ENCODE results near the gene PTGES. TPM values are rescaled to one million over a fixed set of nuclear protein-coding genes. Genes with fewer than 3 reads are reported as not detected.

Gene PTGES
- total RNA-seq, 1 experiment from 2014 or later = 74.0 TPM

DNA sequence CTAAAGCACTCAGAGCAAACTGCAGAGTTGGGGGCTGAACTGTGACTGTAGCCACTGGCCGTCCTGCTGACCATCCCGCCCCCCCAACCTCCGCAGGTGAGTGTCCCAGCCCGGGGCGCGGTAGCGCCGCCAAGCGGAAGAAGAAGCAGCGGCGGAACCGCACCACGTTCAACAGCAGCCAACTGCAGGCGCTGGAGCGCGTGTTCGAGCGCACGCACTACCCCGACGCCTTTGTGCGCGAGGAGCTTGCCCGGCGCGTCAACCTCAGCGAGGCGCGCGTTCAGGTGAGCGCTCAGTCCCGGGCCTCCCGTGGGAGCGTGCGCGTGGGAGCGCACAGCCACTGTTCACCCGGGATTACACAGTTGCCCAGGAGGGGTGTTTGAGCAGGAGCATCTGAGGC lies 33.7 kb downstream of the PTGES start:
- ChIA-PET POLR2A (no interaction called here), CTCF (no interaction called here)
- BruUV-seq (replicated peaks) = no TSS peak
- intact Hi-C loops (cut with micrococcal nuclease) = no loop called here
- H3K27me3 Mint-ChIP-seq (ENCODE audit: insufficient read depth, unreplicated experiment) = peaks cover 17% of the 10 kb centered on the region
- H3K4me3 Mint-ChIP-seq (ENCODE audit: unreplicated experiment) = no peak overlapping the region
- no peak for DNase-seq (ENCODE audit: unreplicated experiment)
- no peak overlapping the region for H3K27ac Mint-ChIP-seq (ENCODE audit: low read depth, unreplicated experiment)
- no peaks in the 10 kb centered on the region for H3K9me3 Mint-ChIP-seq (ENCODE audit: unreplicated experiment)
- no peaks in the 10 kb centered on the region for H3K4me1 Mint-ChIP-seq (ENCODE audit: insufficient read depth, unreplicated experiment)
- TF ChIP-seq, protein P1, sequence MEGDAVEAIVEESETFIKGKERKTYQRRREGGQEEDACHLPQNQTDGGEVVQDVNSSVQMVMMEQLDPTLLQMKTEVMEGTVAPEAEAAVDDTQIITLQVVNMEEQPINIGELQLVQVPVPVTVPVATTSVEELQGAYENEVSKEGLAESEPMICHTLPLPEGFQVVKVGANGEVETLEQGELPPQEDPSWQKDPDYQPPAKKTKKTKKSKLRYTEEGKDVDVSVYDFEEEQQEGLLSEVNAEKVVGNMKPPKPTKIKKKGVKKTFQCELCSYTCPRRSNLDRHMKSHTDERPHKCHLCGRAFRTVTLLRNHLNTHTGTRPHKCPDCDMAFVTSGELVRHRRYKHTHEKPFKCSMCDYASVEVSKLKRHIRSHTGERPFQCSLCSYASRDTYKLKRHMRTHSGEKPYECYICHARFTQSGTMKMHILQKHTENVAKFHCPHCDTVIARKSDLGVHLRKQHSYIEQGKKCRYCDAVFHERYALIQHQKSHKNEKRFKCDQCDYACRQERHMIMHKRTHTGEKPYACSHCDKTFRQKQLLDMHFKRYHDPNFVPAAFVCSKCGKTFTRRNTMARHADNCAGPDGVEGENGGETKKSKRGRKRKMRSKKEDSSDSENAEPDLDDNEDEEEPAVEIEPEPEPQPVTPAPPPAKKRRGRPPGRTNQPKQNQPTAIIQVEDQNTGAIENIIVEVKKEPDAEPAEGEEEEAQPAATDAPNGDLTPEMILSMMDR (IDR thresholded peaks at IDR 0.05; ENCODE audit: unreplicated experiment) = no peak
- no peaks in the 10 kb centered on the region for H3K36me3 Mint-ChIP-seq (ENCODE audit: insufficient read depth, unreplicated experiment)

DNA sequence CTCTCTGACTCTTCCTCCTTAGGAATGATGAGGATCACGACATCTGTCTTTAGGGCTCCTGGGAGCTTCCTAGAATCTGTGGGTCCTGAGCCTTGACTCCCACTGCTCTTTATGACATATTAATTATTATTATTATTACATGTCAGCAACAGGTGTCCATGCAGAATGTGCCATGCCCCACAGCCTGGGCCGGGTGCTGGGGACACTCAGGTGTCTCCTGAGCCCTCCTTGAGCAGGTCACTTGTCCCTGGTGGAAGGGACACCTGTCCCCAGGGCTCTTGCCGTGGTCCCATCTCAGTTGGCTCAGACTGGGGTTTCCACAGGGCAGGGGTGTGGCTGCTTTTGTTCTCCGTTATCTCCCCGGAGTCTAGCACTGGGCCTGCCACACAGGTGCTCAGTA lies 34.2 kb downstream of the PTGES start:
- ChIA-PET POLR2A (interaction anchor here (0.7 kb wide), 1 partner anchor 71 kb away, joined by 3 read pairs; no protein-coding TSS in a partner anchor), CTCF (interaction anchor here (0.9 to 1.1 kb wide), 3 partner anchors 12 to 77 kb away, joined by 3 to 6 read pairs (median 4); partner anchors contain the start of gene ASB6)
- no peak overlapping the region for H3K27ac Mint-ChIP-seq (ENCODE audit: low read depth, unreplicated experiment)
- intact Hi-C loops (cut with micrococcal nuclease) = no loop called here
- no peak for DNase-seq (ENCODE audit: unreplicated experiment)
- TF ChIP-seq, protein P1 (IDR thresholded peaks at IDR 0.05; ENCODE audit: unreplicated experiment) = no peak
- no peaks in the 10 kb centered on the region for H3K4me1 Mint-ChIP-seq (ENCODE audit: insufficient read depth, unreplicated experiment)
- no peaks in the 10 kb centered on the region for H3K9me3 Mint-ChIP-seq (ENCODE audit: unreplicated experiment)
- no peaks in the 10 kb centered on the region for H3K36me3 Mint-ChIP-seq (ENCODE audit: insufficient read depth, unreplicated experiment)
- peaks cover 17% of the 10 kb centered on the region for H3K27me3 Mint-ChIP-seq (ENCODE audit: insufficient read depth, unreplicated experiment)
- H3K4me3 Mint-ChIP-seq (ENCODE audit: unreplicated experiment) = no peak overlapping the region
- BruUV-seq (replicated peaks) = no TSS peak

DNA sequence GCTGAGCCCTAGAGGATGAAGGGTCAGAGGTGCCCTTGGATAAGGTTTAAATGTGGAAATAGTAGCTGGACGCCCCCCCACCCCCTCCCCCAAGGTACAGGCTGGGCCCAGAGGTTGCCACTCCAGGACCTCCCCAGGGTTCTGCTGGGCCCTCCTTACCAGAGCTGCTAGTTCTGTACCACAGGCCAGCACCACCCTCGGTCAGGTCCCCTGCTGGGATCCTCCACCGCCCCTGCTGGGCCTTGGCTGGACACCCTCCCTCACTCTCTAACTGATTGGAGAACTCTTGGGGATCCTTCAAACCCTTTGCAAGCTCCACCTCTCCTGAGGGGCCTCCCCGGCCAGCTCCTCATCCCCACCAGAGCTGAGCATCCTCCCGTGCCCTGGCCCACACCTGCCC lies 34.9 kb downstream of the PTGES start:
- CTCF ChIA-PET = interaction anchor here (0.9 to 1.1 kb wide), 3 partner anchors 12 to 76 kb away, joined by 3 to 6 read pairs (median 4); partner anchors contain the start of gene ASB6
- Mint-ChIP-seq H3K36me3 (ENCODE audit: insufficient read depth, unreplicated experiment) (no peaks in the 10 kb centered on the region), H3K27ac (ENCODE audit: low read depth, unreplicated experiment) (no peak overlapping the region), H3K27me3 (ENCODE audit: insufficient read depth, unreplicated experiment) (peaks cover 17% of the 10 kb centered on the region), H3K9me3 (ENCODE audit: unreplicated experiment) (no peaks in the 10 kb centered on the region), H3K4me1 (ENCODE audit: insufficient read depth, unreplicated experiment) (no peaks in the 10 kb centered on the region), H3K4me3 (ENCODE audit: unreplicated experiment) (no peak overlapping the region)
- BruUV-seq (replicated peaks) = no TSS peak
- POLR2A ChIA-PET = interaction anchor here (0.7 kb wide), 1 partner anchor 72 kb away, joined by 3 read pairs; no protein-coding TSS in a partner anchor
- intact Hi-C loops (cut with micrococcal nuclease) = no loop called here
- TF ChIP-seq, protein P1 (IDR thresholded peaks at IDR 0.05; ENCODE audit: unreplicated experiment) = no peak
- no peak for DNase-seq (ENCODE audit: unreplicated experiment)

DNA sequence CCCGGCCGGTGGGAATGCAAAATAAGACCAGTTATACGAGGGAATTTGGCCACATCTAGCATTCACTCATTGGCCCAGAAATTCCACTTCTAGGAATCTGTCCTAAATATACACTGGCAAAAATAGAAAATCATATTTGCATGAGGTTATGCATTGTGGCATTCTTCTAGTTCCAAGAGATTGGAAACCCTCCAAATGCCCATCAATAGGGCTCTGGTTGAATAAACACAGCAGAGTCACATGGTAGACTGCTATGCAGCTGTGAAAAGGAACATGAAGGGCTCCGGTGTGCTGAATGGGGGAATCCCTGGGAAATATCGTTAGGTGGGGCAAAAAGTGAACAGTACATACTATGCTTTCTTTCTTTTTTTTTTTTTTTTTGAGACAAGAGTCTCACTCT lies 36.8 kb downstream of the PTGES start:
- H3K9me3 Mint-ChIP-seq (ENCODE audit: unreplicated experiment) = no peaks in the 10 kb centered on the region
- H3K27me3 Mint-ChIP-seq (ENCODE audit: insufficient read depth, unreplicated experiment) = peaks cover 17% of the 10 kb centered on the region
- no peak overlapping the region for H3K27ac Mint-ChIP-seq (ENCODE audit: low read depth, unreplicated experiment)
- CTCF ChIA-PET = interaction anchor here (0.5 to 1.1 kb wide), 3 partner anchors 11 to 333 kb away, joined by 3 to 9 read pairs (median 3); no protein-coding TSS in a partner anchor
- no TSS peak for BruUV-seq (replicated peaks)
- POLR2A ChIA-PET = interaction anchor here (1.2 to 1.3 kb wide), 2 partner anchors 11 to 22 kb away, joined by 3 read pairs; no protein-coding TSS in a partner anchor
- TF ChIP-seq, protein P1 (IDR thresholded peaks at IDR 0.05; ENCODE audit: unreplicated experiment) = no peak
- DNase-seq (ENCODE audit: unreplicated experiment) = no peak
- no peaks in the 10 kb centered on the region for H3K36me3 Mint-ChIP-seq (ENCODE audit: insufficient read depth, unreplicated experiment)
- no peaks in the 10 kb centered on the region for H3K4me1 Mint-ChIP-seq (ENCODE audit: insufficient read depth, unreplicated experiment)
- intact Hi-C loops (cut with micrococcal nuclease) = no loop called here
- no peak overlapping the region for H3K4me3 Mint-ChIP-seq (ENCODE audit: unreplicated experiment)
